Subcutaneous abdominal adipose tissue (tissue), 5 donors: ENCODE results near the gene OAS3.
A peak's percentile ranks its signal among the peaks of the same experiment; 100 is the strongest.
"Not testable (repeated sequence)": the region's sequence is repeated elsewhere in the genome, so short reads cannot be mapped to it uniquely, and the experiment has no call there.

ENCODE experiments used
- H3K27ac ChIP-seq: one replicate; pipeline ENCODE4 v1.7.0; 2013; ENCODE audit warnings: low read depth, mild to moderate bottlenecking, inconsistent platforms, low read length, moderate library complexity
- H3K27me3 ChIP-seq, 5 donors: one replicate each; pipeline ENCODE4 v1.7.0; 2013; ENCODE audit warnings: low read length in 5 of 5, inconsistent platforms in 1 of 5; ENCODE audit not compliant: control insufficient read depth in 5 of 5, insufficient read depth in 4 of 5
- H3K36me3 ChIP-seq, 5 donors: one replicate each; pipeline ENCODE4 v1.7.0; 2013; ENCODE audit warnings: low read length in 5 of 5; ENCODE audit not compliant: control insufficient read depth in 5 of 5, insufficient read depth in 5 of 5
- H3K4me1 ChIP-seq, 5 donors: one replicate each; pipeline ENCODE4 v1.7.0; 2013; ENCODE audit warnings: low read length in 5 of 5, mild to moderate bottlenecking in 3 of 5, moderate library complexity in 1 of 5; ENCODE audit not compliant: control insufficient read depth in 5 of 5, insufficient read depth in 5 of 5
- H3K4me3 ChIP-seq, 5 donors: one replicate each; pipeline ENCODE4 v1.7.0; 2013; ENCODE audit warnings: low read length in 5 of 5, low read depth in 1 of 5
- H3K9ac ChIP-seq, 5 donors: one replicate each; pipeline ENCODE4 v1.7.0; 2013; ENCODE audit warnings: low read length in 5 of 5, mild to moderate bottlenecking in 4 of 5, moderate library complexity in 3 of 5
- H3K9me3 ChIP-seq, 5 donors: one replicate each; pipeline ENCODE4 v1.7.0; 2013; ENCODE audit warnings: low read length in 5 of 5; ENCODE audit not compliant: control insufficient read depth in 5 of 5
- donor health status: healthy.
- donor health status: healthy.
- donor health status: healthy.
- donor health status: healthy.
- donor health status: healthy.

Gene OAS3

DNA sequence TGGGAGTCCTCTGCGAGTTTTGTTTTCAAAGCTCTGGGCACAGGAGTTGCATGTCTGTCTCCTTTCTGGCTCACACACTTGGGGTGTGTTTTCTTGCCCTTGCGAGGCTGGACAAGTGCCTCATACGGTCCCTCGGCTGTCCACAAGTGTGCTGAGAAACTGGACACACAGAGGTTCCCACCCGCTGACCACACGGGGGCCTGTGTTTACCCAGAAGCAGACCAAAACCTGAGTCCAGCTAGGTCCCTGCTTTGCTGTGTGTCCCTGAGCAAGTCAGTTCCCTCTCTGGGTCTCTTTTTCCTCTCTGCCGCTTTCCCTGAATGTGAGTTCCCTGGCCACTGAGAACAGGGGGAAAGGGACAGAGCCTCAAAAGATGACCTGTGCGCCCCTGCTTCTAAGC is 39.4 kb downstream of the OAS3 start:
- peaks cover 0 to 3% (median 0%) of the 10 kb centered on the region in 5 donors for H3K9me3 ChIP-seq
- H3K9ac ChIP-seq: peak overlapping the region in 4 of 5 donors; percentile 4 to 74 (median 72)
- peak overlapping the region; percentile 80 for H3K27ac ChIP-seq
- H3K27me3 ChIP-seq: no peaks in the 10 kb centered on the region
- H3K36me3 ChIP-seq: no peaks in the 10 kb centered on the region
- peaks cover 2 to 31% (median 27%) of the 10 kb centered on the region in 5 donors for H3K4me1 ChIP-seq
- peak overlapping the region; percentile 71 to 96 (median 77) for H3K4me3 ChIP-seq

DNA sequence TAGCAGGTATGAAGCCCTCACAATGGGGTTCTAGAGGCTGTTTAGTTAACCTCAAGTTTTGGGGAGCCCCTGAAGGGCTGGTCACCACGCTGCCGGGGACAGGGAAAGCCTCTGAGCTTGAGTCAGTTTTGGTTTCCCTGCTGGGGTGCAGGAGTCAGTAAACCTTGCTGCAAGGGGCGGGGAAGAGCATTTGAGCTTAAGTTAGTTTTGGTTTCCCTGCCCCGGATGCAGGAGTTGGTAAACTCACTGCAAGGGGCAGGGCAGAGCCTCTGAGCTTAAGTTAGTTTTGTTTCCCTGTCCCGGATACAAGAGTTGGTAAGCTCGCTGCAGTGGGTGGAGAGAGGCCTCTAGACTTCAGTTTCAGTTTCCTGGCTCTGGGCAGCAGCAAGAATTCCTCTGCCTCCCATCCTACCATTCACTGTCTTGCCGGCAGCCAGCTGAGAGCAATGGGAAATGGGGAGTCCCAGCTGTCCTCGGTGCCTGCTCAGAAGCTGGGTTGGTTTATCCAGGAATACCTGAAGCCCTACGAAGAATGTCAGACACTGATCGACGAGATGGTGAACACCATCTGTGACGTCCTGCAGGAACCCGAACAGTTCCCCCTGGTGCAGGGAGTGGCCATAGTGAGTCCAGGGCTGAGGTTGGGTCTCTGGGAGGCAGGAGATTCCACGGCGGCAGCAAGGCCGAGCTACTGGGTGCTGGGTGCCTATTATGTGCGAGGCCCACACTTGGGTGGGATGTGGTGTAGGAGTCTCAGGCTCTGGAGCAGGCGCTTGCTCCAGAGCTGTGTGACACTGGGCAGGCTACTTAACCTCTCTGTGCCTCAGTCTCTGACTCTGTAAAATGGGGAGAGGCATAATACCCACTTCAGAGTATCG is 40.1 kb downstream of the OAS3 start, which contains the start of gene OAS2:
TSS of gene OAS2 (plus strand) at position 357 of the 878 bp plus-strand sequence. CDS start at position 447, 90 bp downstream.
- peak within 1 kb of the TSS; percentile 71 to 96 (median 77) for H3K4me3 ChIP-seq
- no peaks in the 10 kb centered on the region for H3K36me3 ChIP-seq
- H3K27ac ChIP-seq: peak within 1 kb of the TSS; percentile 80
- peaks cover 2 to 31% (median 27%) of the 10 kb centered on the region in 5 donors for H3K4me1 ChIP-seq
- H3K9me3 ChIP-seq: peaks cover 0 to 3% (median 0%) of the 10 kb centered on the region in 5 donors
- no peaks in the 10 kb centered on the region for H3K27me3 ChIP-seq
- H3K9ac ChIP-seq: peak within 1 kb of the TSS; percentile 21 to 89 (median 73)

DNA sequence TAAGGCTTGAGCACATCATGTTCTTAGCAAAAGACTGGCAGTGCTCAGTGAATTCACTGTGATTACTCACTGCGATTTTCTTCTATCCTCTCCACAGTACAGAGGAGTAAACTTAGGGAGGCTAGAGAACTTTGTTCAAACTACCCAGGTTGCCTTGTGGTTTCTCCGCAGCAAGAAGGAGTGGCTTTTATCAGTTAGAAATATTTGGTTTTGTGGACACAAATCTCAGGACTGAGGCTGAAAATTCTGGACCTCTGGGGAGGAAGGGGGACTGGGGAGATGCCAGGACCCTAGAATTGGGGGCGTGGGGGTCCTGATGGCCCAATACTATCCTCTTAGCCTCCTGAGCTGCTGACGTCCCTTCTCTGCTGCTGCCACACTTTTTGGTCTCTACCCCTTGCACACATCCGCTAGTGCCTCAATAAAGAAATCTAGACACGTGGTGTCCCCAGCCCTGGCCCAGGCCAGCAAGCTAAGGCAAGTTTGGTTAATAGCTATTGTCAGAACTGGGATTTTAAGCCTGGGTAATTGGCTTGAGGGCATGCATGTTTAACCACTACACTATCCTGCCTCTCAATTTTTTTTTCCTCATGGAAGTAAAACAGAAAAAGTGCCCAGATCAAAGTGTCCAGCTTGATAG is 40.9 kb downstream of the OAS3 start:
- Histone ChIP-seq H3K9ac (peak overlapping the region; percentile 21 to 89 (median 73)), H3K4me3 (peak overlapping the region; percentile 71 to 96 (median 77)), H3K27me3 (no peaks in the 10 kb centered on the region), H3K9me3 (peaks cover 0 to 3% (median 0%) of the 10 kb centered on the region in 5 donors), H3K27ac (peak overlapping the region; percentile 80), H3K36me3 (no peaks in the 10 kb centered on the region), H3K4me1 (peaks cover 2 to 31% (median 27%) of the 10 kb centered on the region in 5 donors)

DNA sequence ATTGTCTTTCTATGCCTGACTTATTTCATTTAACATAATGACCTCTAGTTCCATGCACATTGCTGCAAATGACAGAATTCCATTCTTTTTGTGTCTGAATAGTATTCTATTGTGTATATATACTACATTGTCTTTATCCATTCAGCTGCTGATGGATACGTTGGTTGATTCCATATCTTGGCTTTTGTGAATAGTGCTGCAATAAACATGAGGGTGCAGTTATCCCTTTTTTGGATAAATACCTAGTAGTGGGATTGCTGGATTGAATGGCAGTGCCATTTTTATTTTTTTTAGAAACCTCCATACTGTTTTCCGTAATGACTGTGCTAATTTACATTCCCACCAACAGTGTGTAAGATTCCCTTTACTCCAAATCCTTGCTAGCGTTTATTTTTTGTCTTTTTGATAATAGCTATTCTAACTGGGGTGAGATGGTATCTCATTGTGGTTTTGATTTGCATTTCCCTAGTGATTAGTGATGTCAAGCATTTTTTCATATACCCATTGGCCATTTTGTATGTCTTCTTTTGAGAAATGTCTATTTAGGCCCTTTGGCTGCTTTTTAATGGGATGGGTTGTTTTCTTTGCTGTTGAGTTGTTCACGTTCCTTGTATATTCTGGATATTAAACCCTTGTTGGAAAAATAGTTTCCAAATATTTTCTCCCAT is 42.4 kb downstream of the OAS3 start:
- Histone ChIP-seq H3K4me1 (peaks cover 2 to 31% (median 27%) of the 10 kb centered on the region in 5 donors), H3K4me3 (peak overlapping the region in 3 of 5 donors; percentile 14 to 77 (median 17)), H3K9me3 (peaks cover 0 to 6% (median 0%) of the 10 kb centered on the region in 5 donors), H3K27ac (no peak overlapping the region), H3K36me3 (no peaks in the 10 kb centered on the region), H3K27me3 (no peaks in the 10 kb centered on the region), H3K9ac (no peak overlapping the region)

DNA sequence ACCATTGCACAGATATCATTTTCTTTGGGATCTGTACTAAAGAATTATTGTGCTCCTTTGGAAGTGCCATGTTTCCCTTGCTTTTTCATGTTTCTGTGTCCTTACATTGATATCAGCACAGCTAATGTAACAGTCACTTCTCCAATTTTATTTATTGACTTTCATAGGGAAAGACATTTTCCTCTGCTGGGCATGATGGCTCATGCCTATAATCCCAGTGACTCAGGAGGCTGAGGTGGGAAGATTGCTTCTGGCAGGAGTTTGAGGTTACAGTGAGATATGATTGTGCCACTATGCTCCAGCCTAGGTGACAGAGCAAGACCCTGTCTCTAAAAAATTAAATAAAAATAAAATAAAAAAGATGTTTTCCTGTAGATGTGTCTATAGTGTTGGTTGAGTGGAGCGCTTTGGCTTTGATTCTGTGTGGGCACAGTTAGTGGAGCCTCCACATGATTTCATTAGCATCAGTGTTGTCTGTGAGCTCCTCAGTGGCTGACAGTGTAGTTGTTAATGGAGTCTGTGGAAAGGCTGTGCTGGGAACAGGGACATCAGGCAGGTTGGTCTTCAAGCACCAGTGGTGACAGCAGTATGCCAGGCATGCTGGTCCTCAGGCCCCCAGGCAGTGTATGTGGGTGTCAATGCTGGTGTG is 47.5 kb downstream of the OAS3 start:
- H3K9ac ChIP-seq: peak overlapping the region in 1 of 5 donors; percentile 23
- H3K27me3 ChIP-seq: no peaks in the 10 kb centered on the region
- peaks cover 0 to 6% (median 0%) of the 10 kb centered on the region in 5 donors for H3K9me3 ChIP-seq
- H3K27ac ChIP-seq: no peak overlapping the region
- no peaks in the 10 kb centered on the region for H3K4me1 ChIP-seq
- peaks cover 0 to 33% (median 14%) of the 10 kb centered on the region in 5 donors for H3K36me3 ChIP-seq
- no peak overlapping the region for H3K4me3 ChIP-seq

DNA sequence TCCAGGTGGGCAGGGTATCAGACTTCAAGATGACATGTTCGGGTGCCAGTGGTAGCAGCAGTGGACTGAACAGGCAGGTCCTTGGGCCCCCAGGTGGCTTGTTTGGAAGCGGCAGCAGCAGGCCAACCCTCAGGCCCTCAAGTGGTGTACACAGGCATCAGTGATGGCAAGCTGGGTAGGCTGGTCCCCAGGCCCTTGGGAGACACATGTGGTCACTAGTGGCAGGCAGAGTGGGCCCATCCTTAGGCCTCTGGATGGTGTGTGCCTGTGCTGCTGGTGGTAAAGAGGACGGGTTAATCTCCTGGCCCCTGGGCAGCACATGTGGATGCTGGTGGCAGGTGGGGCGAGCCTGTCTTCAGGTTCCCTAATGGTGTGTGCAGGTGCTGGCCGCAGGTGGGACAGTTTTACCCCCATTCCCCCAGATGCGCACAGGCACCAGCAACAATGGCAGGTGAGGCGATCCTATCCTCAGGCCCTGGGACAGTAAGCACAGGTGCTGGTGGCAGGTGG is 48.1 kb downstream of the OAS3 start:
- Histone ChIP-seq H3K4me1 (no peaks in the 10 kb centered on the region), H3K9ac (peak overlapping the region in 1 of 5 donors; percentile 23), H3K27me3 (no peaks in the 10 kb centered on the region), H3K36me3 (peaks cover 0 to 38% (median 14%) of the 10 kb centered on the region in 5 donors), H3K4me3 (no peak overlapping the region), H3K9me3 (peaks cover 0 to 6% (median 0%) of the 10 kb centered on the region in 5 donors), H3K27ac (no peak overlapping the region)

DNA sequence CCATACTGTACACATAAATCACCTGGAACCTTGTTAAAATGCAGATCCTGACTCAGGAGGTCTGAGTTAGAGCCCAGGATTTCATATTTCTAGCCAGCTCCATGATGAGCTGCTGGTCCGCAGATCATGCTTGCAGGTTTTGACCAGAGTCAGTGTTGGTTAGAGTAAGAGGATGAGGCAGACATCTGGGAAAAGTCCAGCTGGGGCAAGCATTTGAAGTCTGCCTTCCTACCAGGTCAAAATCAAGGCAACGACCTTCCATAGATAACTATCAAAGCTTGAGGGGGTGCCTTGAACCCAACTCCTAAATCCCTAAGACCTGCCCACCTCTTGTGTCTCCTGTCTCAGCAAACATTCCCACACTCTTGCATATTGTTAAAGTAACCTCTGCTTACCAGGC is 49.3 kb downstream of the OAS3 start:
- no peaks in the 10 kb centered on the region for H3K27me3 ChIP-seq
- H3K4me1 ChIP-seq: no peaks in the 10 kb centered on the region
- H3K9me3 ChIP-seq: peaks cover 0 to 2% (median 0%) of the 10 kb centered on the region in 5 donors
- H3K4me3 ChIP-seq: no peak overlapping the region
- H3K36me3 ChIP-seq: peaks cover 0 to 40% (median 14%) of the 10 kb centered on the region in 5 donors
- no peak overlapping the region for H3K27ac ChIP-seq
- H3K9ac ChIP-seq: no peak overlapping the region

DNA sequence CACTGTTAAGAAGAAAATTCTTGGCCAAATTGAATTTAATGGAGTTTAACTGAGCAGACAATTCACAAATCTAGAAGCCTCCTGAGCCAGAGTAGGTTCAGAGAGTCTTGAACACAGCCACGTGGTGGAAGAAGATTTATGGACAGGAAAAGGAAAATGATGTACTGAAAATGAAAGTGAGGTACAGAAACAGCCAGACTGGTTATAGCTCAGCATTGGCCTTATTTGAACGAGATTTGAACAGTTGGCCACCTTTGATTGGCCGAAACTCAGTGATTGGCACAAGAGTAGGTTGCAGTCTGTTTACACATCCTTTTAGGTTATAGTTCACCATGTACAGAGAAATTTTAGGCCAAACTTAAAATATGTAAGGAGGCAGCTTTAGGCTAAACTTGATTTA is 50.0 kb downstream of the OAS3 start:
- no peak overlapping the region for H3K27ac ChIP-seq
- H3K36me3 ChIP-seq: peaks cover 0 to 40% (median 14%) of the 10 kb centered on the region in 5 donors
- no peak overlapping the region for H3K9ac ChIP-seq
- H3K9me3 ChIP-seq: peaks cover 0 to 2% (median 0%) of the 10 kb centered on the region in 5 donors
- no peaks in the 10 kb centered on the region for H3K4me1 ChIP-seq
- H3K4me3 ChIP-seq: no peak overlapping the region
- H3K27me3 ChIP-seq: no peaks in the 10 kb centered on the region

DNA sequence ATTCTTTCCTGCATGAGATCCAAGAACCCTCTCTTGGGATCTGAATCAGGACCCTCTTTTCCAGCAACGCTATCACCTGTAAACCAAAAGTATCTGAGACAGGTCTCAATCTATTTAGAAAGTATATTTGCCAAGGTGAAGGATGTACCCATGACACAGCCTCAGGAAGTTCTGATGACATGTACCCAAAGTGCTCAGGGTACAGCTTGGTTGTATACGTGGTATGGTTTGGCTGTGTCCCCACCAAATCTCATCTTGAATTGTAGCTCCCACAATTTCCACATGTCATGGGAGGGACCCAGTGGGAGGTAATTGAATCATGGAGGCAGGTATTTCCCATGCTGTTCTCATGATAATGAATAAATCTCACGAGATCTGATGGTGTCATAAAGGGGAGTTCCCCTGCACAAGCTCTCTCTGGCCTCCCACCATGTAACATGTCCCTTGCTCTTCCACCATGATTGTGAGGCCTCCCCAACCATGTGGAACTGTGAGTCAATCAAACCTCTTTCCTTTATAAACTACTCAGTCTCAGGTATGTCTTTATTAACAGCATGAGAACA is 50.6 kb downstream of the OAS3 start:
- H3K4me1 ChIP-seq, H3K9me3 ChIP-seq, H3K4me3 ChIP-seq, H3K27ac ChIP-seq, H3K27me3 ChIP-seq, H3K9ac ChIP-seq: not testable (repeated sequence)
- H3K36me3 ChIP-seq: peaks cover 0 to 40% (median 14%) of the 10 kb centered on the region in 5 donors
